Neural progenitor cell (in vitro differentiated cells): ENCODE measurements around the gene ZNF454. TPM values are rescaled to one million over a fixed set of nuclear protein-coding genes. Genes with fewer than 3 reads are reported as not detected.

Experiments
- DNase-seq: peaks from one replicate; pipeline ENCODE4 v3.0.0-alpha.2; 2016; ENCODE audit warnings: low spot score
- H2AFZ ChIP-seq: fragments of 200-600 bp; sonication (generic); replicated peaks from 2 replicates; pipeline ENCODE4 v1.6.1; 2016; ENCODE audit warnings: antibody characterized with exemption
- H3F3A ChIP-seq: fragments of 200-600 bp; sonication (generic); 2 replicates; pipeline ENCODE4 v1.6.1; 2016; ENCODE audit warnings: antibody characterized with exemption, low read depth
- H3K27ac ChIP-seq: fragments of 200-600 bp; sonication (generic); 2 replicates; pipeline ENCODE4 v1.5.1; 2016; ENCODE audit warnings: mild to moderate bottlenecking
- H3K27me3 ChIP-seq: fragments of 200-600 bp; sonication (generic); 2 replicates; pipeline ENCODE4 v1.6.1; 2016; ENCODE audit warnings: mild to moderate bottlenecking, moderate library complexity
- H3K36me3 ChIP-seq: fragments of 200-600 bp; sonication (generic); 2 replicates; pipeline ENCODE4 v1.5.1; 2016
- H3K4me1 ChIP-seq: fragments of 200-600 bp; sonication (generic); 2 replicates; pipeline ENCODE4 v1.6.1; 2016; ENCODE audit warnings: mixed run types
- H3K4me2 ChIP-seq: fragments of 200-600 bp; sonication (generic); 2 replicates; pipeline ENCODE4 v1.6.1; 2016
- H3K4me3 ChIP-seq: fragments of 200-600 bp; sonication (generic); 2 replicates; pipeline ENCODE4 v1.5.1; 2016
- H3K79me2 ChIP-seq: fragments of 200-600 bp; sonication (generic); 2 replicates; pipeline ENCODE4 v1.6.1; 2016; ENCODE audit warnings: low read depth
- H3K9ac ChIP-seq: fragments of 200-600 bp; sonication (generic); 2 replicates; pipeline ENCODE4 v1.6.1; 2016
- H3K9me3 ChIP-seq: fragments of 200-600 bp; sonication (generic); 2 replicates; pipeline ENCODE4 v1.5.1; 2016; ENCODE audit warnings: low read depth
- H4K20me1 ChIP-seq: fragments of 200-600 bp; sonication (generic); 2 replicates; pipeline ENCODE4 v1.6.1; 2016; ENCODE audit warnings: low read depth
- H3K27ac Mint-ChIP-seq: 3 replicates; pipeline ENCODE4 v1.8.0; 2021; ENCODE audit warnings: mixed read lengths
- H3K27me3 Mint-ChIP-seq: 2 replicates; pipeline ENCODE4 v1.8.0; 2022; ENCODE audit warnings: low read depth, mild to moderate bottlenecking, inconsistent platforms, moderate library complexity, mixed read lengths; ENCODE audit not compliant: insufficient read depth
- H3K36me3 Mint-ChIP-seq: 3 replicates; pipeline ENCODE4 v1.8.0; 2021; ENCODE audit warnings: mixed read lengths
- H3K4me1 Mint-ChIP-seq: 3 replicates; pipeline ENCODE4 v1.8.0; 2021; ENCODE audit warnings: mixed read lengths
- H3K4me3 Mint-ChIP-seq: 3 replicates; pipeline ENCODE4 v1.8.0; 2021; ENCODE audit warnings: mild to moderate bottlenecking, moderate library complexity, mixed read lengths
- H3K9me3 Mint-ChIP-seq: 3 replicates; pipeline ENCODE4 v1.8.0; 2020; ENCODE audit warnings: mixed read lengths
- EZH2 ChIP-seq: fragments of 200-600 bp; sonication (generic); IDR thresholded peaks from 2 replicates; pipeline ENCODE4 v1.6.1; 2017; ENCODE audit warnings: antibody characterized with exemption, mild to moderate bottlenecking, moderate library complexity
- EZH2phosphoT487 ChIP-seq: fragments of 200-600 bp; sonication (generic); IDR thresholded peaks from 2 replicates; pipeline ENCODE4 v1.6.1; 2017; ENCODE audit warnings: antibody characterized with exemption
- total RNA-seq: library from RNA; depleted of rRNA; stranded (reverse); fragments of >200 nt; gene quantifications from 2 replicates; pipeline ENCODE4 v1.2.3, GENCODE V29; 2015; ENCODE audit warnings: low replicate concordance
- TF ChIP-seq, protein P1 (sequence below): fragments of 200-600 bp; sonication (generic); IDR thresholded peaks from 2 replicates; pipeline ENCODE4 v1.5.1; 2017; ENCODE audit warnings: antibody characterized with exemption, mild to moderate bottlenecking

The ZNF454 gene
- total RNA-seq, 1 donor from 2014 or later, result not detected

DNA sequence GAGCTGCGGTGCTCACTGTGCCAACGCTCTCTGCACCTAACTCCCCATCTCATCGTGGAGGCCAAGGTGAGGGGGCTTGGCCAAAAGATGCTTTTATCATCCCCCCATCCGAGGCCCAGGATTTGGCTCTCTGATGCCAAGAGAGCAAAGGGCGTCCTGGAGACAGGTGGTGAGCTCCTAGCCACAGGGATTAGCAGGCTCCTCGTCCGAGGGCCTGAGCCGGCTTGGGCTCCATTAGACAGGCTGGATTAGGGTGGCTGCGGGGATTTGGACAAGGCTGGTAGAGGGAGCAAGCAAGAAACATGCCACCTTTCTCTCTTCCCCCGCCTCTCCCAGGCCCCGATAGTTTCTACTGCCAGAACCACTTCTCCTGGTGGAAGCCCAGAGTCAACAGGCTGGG, 55.2 kb downstream of the ZNF454 start:
- Histone ChIP-seq H3K9ac (no peak overlapping the region), H4K20me1 (no peaks in the 10 kb centered on the region), H3K9me3 (no peaks in the 10 kb centered on the region), H3K79me2 (no peaks in the 10 kb centered on the region), H2AFZ (no peak overlapping the region), H3K4me2 (no peak overlapping the region), H3K4me3 (no peak overlapping the region), H3K4me1 (peaks cover 6% of the 10 kb centered on the region), H3K27ac (no peak overlapping the region), H3K27me3 (peaks cover 60% of the 10 kb centered on the region), H3F3A (peaks cover 6% of the 10 kb centered on the region), H3K36me3 (no peaks in the 10 kb centered on the region)
- no peak overlapping the region for H3K4me3 Mint-ChIP-seq
- TF ChIP-seq, protein P1, sequence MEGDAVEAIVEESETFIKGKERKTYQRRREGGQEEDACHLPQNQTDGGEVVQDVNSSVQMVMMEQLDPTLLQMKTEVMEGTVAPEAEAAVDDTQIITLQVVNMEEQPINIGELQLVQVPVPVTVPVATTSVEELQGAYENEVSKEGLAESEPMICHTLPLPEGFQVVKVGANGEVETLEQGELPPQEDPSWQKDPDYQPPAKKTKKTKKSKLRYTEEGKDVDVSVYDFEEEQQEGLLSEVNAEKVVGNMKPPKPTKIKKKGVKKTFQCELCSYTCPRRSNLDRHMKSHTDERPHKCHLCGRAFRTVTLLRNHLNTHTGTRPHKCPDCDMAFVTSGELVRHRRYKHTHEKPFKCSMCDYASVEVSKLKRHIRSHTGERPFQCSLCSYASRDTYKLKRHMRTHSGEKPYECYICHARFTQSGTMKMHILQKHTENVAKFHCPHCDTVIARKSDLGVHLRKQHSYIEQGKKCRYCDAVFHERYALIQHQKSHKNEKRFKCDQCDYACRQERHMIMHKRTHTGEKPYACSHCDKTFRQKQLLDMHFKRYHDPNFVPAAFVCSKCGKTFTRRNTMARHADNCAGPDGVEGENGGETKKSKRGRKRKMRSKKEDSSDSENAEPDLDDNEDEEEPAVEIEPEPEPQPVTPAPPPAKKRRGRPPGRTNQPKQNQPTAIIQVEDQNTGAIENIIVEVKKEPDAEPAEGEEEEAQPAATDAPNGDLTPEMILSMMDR, result no peak
- TF ChIP-seq EZH2 (no peak), EZH2phosphoT487 (no peak)
- no peak overlapping the region for H3K27ac Mint-ChIP-seq
- peaks cover 35% of the 10 kb centered on the region for H3K27me3 Mint-ChIP-seq
- peaks cover 23% of the 10 kb centered on the region for H3K9me3 Mint-ChIP-seq
- H3K4me1 Mint-ChIP-seq, result peaks cover 4% of the 10 kb centered on the region
- peak; percentile 29 for DNase-seq
- H3K36me3 Mint-ChIP-seq, result no peaks in the 10 kb centered on the region

GRCh38 chr5:178997191-178997590, 56.2 kb downstream of the ZNF454 start:
- H3K27me3 ChIP-seq, result peaks cover 60% of the 10 kb centered on the region
- H3K4me3 Mint-ChIP-seq, result no peak overlapping the region
- TF ChIP-seq EZH2phosphoT487, result no peak
- no peak for TF ChIP-seq EZH2
- TF ChIP-seq, protein P1, result no peak

GRCh38 chr5:178998441-178998840, 57.4 kb downstream of the ZNF454 start:
- Histone ChIP-seq H3K4me3 (no peak overlapping the region), H3K36me3 (no peaks in the 10 kb centered on the region), H3K9ac (no peak overlapping the region), H3K9me3 (no peaks in the 10 kb centered on the region), H3K27ac (no peak overlapping the region), H4K20me1 (no peaks in the 10 kb centered on the region), H2AFZ (no peak overlapping the region), H3K4me1 (peaks cover 6% of the 10 kb centered on the region), H3K4me2 (no peak overlapping the region), H3K27me3 (peaks cover 47% of the 10 kb centered on the region), H3F3A (peaks cover 6% of the 10 kb centered on the region), H3K79me2 (no peaks in the 10 kb centered on the region)
- H3K4me3 Mint-ChIP-seq, result no peak overlapping the region
- peaks cover 4% of the 10 kb centered on the region for H3K4me1 Mint-ChIP-seq
- TF ChIP-seq EZH2, result no peak
- no peak for TF ChIP-seq EZH2phosphoT487
- TF ChIP-seq, protein P1, result no peak
- no peaks in the 10 kb centered on the region for H3K36me3 Mint-ChIP-seq
- DNase-seq, result no peak
- H3K27ac Mint-ChIP-seq, result no peak overlapping the region
- H3K27me3 Mint-ChIP-seq, result peaks cover 20% of the 10 kb centered on the region
- H3K9me3 Mint-ChIP-seq, result peaks cover 27% of the 10 kb centered on the region

More at GRCh38 chr5:178997191-178997590, 56.2 kb downstream of the ZNF454 start:
- Histone ChIP-seq H3K36me3 (no peaks in the 10 kb centered on the region), H4K20me1 (no peaks in the 10 kb centered on the region), H3F3A (peaks cover 6% of the 10 kb centered on the region), H3K9me3 (no peaks in the 10 kb centered on the region), H3K4me3 (no peak overlapping the region), H3K4me1 (peaks cover 6% of the 10 kb centered on the region), H3K79me2 (no peaks in the 10 kb centered on the region), H3K9ac (no peak overlapping the region), H2AFZ (no peak overlapping the region), H3K4me2 (no peak overlapping the region), H3K27ac (no peak overlapping the region)
- Mint-ChIP-seq H3K27me3 (peaks cover 31% of the 10 kb centered on the region), H3K27ac (no peak overlapping the region), H3K36me3 (no peaks in the 10 kb centered on the region), H3K4me1 (peaks cover 4% of the 10 kb centered on the region), H3K9me3 (peaks cover 24% of the 10 kb centered on the region)
- DNase-seq, result no peak
